NCI-H1105 treated with DMSO at 0.1 percent for 48 hours (cell line): ENCODE measurements around the gene ZFYVE26.

ENCODE experiments used
- DNase-seq: peaks from one replicate; lab custom pipeline; 2025; lab: John Stamatoyannopoulos, UW

The ZFYVE26 gene

DNA sequence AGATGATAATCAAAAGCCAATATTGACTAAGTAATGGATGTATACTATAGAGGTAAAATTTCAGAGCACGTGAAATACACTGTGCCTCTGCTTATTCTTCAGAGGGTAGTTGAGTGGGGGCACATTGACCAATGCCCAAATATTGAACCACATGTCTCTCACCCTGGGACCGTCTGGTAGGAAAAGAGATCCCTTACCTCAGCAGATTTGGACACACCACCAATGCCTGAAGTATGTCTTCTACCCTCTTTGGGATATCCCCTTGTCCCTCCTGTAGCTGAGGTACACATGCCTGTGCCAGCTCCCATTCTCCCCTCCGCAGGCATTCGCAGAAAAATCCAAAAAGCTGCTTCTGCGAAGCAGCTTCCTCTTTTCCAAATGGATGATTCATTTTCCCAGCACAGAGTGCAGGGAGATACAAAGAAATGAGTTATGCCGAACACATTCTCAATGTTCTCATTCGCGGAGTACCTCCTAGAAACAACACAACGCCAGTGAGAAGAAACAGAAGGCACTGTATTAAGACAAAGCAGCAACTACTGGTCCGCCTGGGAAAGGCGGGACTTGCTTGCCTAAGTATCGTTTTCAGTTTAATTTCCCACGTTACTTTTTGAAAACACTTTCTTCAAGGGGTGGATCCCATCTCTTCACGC is 691 bp downstream of the ZFYVE26 start:
- DNase-seq: no peak

- no peak for DNase-seq
These were observed 1.6 kb downstream of the ZFYVE26 start for GRCh38 chr14:67814821-67815220.

DNA sequence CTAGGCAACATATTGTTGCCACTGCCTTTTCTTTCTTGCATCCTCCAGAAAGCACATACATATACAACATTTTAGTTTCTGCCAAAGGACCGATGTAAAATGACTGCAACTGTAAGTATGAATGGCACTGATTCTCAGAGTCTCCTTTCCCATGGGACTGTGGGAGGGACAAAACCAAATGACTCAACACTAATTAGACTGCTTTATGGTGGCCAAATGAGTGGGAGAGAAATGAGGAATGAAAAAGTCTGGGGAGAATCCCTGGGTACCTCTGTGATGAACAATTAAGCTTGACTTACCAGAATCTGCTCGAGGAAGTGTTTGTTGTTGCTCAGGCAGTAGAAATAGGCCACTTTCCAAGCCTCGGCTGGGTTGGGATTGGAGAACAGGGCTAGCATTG is 10.1 kb downstream of the ZFYVE26 start:
- DNase-seq: no peak

DNA sequence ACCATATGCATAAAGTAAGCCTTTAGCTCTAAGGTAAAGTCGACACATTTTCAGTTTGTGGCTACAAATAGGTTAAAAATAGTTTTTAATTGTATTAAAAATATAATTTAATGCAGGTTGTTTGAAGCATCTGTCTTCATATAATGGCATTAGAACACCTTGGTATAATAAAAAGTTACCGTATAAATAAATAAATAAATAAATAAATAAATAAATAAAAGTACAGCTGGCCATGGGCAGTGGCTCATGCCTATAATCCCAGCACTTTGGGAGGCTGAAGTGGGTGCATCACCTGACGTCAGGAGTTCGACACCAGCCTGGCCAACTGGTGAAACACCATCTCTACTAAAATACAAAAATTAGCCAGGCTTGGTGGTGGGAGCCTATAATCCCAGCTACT is 15.6 kb downstream of the ZFYVE26 start:
- no peak for DNase-seq

GRCh38 chr14:67798731-67799130 is 17.7 kb downstream of the ZFYVE26 start:
- DNase-seq: no peak

- DNase-seq: no peak
These were observed 28.7 kb downstream of the ZFYVE26 start for GRCh38 chr14:67787673-67788072.

GRCh38 chr14:67785270-67786109 is 30.9 kb downstream of the ZFYVE26 start:
- DNase-seq: no peak

DNA sequence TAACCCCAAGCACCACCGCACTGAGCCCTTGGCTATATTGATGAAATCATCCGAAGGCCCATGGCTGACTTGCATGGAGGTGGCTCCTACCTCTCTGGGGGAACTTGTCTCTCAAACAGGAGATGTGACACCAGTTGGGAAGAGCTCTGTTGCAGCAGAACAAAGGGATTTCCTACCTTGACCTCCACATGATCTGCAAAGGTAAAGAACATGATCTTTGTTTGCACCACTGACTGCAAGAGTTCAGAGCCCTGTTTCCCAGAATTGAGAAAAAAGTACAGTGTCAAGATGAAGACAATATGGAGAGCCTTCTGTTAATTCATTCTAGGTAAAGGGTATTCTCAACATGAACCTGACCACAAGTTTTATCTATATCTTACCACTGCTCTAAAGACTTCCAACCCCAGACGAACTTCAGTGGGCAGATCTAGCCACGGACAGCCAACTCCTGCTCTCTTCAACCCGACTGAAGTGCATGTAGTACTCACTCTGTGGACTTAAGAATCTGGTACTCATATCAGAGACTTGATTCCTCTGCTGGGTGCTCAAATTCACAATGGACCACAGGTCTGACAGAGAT is 32.1 kb downstream of the ZFYVE26 start:
- no peak for DNase-seq

DNA sequence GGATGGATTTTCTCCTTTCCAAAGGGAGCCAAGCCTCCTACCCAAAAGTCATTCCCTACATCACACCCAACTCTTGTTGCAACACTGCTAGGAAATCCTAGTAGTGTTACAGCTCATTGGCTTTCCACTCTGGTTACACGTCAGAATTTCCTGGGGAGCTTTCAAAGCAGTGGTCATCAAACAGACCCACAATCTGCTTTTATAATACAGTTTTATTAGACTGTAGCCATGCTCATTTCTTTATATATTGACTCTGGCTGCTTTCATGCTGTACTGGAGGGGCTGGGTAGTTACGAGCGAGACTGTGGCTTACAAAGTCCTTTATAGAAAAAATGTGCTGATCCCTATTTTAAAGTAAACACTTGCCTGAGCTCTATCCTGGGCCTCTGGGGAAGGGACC is 34.3 kb downstream of the ZFYVE26 start:
- DNase-seq: no peak

GRCh38 chr14:67778792-67779191 is 37.6 kb downstream of the ZFYVE26 start:
- no peak for DNase-seq

DNA sequence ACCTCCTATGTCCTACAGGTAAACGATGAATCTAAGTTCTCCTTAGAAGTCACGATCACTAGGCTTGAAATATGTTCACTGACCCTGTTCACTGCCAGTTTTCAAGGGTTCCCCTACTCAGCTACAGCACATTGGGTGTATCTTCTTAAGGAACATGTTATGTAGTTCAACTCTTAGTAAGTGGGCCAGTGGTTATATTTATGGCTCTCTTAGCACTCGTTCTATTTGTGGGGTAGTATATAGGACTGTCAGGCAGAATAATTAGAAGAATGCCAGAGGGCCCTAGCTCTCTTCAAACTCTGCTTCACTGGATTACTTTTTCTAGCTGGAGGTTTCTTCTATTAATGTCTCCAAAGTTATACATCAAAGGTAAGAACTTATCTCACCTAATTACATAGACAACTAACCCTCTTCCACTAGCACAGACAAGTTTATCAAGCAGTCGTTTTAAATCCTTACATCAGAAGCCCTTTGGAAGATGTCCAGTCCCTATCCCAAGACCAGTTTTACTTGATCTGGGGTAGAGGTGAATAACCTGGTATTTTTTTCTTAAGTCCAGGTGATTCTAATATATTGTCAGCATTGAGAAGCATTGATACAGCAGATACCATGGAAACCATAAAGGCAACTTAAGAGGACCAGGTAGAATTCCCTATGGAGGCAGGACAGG is 39.6 kb downstream of the ZFYVE26 start:
- DNase-seq: no peak

DNA sequence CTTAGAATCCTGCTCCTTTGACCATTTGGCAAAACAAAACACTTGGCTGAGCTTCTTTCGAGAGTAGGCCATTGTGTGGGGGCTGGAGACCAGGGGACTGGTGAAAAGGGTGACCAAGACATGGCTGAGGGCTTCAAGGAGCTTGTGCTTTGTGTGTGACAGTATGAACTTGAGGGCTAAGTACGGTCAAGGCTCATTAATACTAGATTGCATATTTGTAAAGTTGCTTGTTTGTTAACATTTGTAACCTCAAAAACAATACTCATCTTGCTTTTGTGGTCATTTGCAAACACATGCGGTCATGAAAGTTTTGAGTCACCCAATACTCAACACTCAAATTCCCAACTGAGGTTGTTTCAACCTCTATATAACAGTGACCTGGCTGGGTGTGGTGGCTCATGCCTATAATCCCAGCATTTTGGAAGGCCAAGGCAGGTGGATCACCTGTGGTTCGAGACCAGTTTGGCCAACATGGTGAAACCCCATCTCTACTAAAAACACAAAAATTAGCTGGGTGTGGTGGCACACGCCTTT is 42.5 kb downstream of the ZFYVE26 start:
- DNase-seq: no peak

DNA sequence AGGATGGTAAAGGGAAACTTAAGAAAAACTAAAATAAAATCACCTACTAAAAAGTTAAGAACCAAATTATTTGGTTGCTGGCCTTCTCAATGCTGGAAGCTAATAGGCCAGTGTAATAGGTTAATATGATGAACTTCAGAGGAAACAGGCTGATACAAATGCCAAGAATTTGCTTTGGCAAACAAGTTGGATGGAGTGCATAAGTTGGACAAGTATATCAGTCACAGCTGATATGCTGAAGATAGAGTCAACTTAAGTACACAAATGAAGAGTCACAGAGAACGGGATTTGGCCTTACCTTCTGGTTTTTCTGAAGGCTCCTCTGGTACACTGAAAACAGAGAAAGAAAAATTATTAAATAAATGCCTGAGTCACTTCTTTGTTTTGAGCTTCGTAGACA is 48.2 kb downstream of the ZFYVE26 start:
- no peak for DNase-seq

DNA sequence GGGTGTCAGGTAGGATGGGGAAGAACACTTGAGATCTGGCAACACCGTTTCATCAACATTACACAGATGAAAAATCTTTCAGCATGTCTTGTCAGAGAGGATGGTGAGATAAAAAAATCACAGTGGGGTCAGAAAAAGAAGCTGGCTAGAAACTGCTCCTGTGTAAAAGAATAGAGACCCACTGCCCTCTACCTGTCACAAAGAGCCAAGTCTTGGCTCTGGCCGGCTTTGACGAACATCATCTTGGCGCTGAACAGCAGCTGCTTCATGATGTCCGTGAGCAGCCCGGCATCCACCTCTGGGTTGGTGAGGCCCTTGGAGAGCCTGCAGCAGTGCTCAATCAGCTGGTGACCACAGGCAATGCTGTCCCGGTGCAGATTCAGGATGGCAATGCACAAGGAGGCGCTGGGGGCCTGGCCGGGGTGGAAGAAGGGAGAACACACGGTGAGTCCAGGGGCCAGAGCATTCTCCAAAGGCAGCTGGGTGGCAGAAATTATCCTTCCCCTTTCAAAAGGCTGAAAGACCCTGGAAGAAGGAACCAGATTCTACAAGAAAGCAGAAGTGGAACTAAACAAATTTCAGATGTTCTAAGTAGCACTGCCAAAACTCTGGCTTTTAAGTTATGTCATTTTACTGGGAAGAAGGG is 50.2 kb downstream of the ZFYVE26 start:
- no peak for DNase-seq

GRCh38 chr14:67765192-67765834 is 51.1 kb downstream of the ZFYVE26 start:
- DNase-seq: no peak

DNA sequence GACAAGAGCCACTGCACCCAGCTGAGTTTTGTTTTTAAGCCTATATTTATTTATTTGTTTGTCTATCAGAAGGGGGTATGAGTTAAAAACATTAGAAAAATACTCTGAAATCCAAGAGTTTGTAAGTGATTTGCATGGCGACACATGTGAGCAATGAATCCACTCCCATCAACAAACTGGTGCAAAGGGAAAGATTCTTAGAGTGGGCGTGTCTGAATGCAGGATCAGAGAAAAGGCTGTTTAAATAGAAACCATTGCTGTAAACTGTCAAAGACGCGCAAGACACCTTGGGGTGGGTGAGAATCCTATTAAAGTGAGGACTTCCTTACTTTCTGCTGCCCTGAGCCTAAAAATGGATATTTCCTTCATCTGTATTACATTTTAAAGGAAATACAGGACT is 51.9 kb downstream of the ZFYVE26 start:
- no peak for DNase-seq

DNA sequence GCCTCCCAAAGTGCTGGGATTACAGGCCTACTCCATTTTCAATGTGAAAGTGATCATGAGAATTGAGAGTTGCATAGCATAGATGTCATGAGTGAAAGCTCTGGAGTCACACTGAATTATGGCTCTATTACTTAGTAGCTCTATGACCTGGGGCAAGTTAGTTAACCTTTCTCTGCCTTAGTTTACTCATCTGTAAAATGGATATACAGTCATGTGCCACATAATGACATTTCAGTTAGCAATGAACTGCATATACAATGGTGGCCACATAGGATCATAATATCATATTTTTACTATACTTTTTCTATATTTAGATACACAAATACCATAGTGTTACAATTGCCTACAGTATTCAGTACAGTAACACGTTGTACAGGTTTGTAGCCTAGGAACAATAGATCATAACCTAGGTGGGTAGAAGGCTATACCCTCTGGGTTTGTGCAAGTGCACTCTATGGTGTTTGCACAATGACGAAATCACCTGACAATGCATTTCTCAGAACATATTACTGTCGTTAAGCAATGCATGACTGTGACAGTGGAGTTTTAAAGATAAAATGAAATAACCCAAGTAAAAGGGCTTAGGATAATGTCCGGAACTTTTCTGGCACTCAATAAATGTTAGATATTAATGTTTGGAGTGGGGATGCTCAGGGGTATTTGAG is 53.1 kb downstream of the ZFYVE26 start:
- DNase-seq: no peak

DNA sequence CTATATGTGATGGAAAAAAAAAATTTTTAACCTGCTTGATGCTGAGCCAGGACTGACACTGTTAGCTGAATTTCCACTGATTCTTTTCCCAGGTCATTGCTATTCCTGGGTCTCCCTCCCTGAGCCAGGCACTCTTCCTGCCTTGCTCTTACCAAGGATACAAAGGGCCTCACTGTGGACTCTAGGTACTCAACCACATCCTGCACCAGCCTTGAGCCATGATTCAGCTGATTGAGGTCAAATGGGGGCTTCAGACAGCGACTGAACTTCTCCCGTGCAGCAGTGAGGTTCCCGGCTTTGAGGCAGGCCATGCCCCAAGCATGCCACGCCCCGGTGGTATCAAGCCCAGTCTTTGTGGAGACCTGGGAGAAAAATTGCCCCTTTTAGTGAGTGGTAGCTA is 54.3 kb downstream of the ZFYVE26 start:
- no peak for DNase-seq

DNA sequence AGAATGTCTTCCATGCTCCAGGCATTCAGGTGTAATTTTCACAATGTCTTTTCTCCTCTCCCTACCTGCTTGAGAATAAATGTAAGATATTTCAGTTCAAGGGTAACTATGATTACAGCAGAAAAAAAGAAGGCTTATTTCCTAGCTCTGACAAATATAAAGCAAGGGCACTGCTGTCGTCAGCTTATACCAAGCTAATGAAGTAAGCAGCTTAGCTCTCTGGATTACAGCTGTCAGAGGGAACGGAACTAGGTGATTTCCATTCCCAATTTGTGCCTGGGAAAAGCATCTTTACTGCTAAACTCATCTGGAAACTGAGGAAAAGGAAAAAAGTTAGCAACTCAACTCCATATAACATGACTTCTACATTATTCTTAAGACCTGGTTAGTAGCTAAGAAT is 56.5 kb downstream of the ZFYVE26 start:
- no peak for DNase-seq

DNA sequence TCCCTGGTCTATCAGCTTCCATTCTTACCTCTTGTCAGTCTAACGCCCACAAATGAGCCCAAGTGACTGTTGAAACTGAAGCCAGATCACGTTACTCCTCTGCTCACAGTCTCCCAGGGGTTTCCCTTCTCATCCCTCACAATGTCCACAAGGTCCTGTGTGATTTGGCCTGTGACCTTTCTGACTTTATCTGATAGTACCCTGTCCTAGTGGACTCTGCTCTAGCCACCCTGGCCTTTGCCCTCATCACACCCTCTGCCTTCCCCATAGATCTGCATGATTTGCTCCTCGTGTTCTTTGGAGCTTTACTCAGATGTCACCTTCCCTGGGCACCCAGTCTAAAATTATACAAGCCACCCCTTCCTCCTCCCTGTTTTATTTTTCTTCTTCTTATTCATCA is 59.2 kb downstream of the ZFYVE26 start:
- no peak for DNase-seq

DNA sequence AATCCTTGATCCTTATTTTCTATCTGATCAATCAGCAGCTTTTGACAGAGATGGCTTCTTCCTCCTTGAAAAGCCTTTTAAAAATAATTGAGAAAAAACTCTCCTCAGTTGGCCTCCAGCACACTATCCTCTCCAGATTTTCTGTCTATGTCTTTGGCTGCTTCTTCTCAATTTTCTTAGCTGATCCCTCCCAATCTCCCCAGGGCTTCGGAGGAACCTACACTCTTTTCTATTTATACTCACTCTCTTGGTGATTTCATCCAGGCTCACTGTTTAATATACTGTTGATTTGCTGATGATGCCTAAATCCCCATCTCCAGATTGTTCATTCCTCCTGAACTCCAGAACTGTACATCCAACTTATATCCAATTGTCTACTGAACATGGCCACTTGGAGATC is 59.9 kb downstream of the ZFYVE26 start:
- DNase-seq: no peak
